ENCODE results near the gene NIM1K.

DNA sequence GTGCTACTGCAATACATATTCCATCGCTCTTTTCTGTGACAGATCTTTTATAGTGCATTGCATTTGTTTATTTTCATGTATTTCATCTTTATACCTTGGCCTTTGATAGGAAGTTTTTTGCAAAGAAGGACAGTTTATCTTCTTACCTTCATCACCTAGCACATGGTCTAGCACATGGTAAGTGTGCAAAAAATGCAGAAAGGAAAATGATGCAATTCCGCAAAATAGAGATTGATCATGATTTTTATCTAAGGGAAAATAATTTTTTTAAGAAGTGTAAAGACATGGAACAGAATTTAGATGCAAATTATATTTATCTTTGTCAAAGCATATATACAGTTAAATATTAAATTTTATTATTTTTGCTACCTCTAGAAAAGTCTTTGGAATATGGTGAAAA lies 19.2 kb upstream of the NIM1K start:
- TF ChIP-seq EZH2 (IDR thresholded peaks at IDR 0.05; ENCODE audit: insufficient read depth, poor library complexity, severe bottlenecking) (no peak), EZH2phosphoT487 (IDR thresholded peaks at IDR 0.05; ENCODE audit: insufficient read depth, low read depth) (no peak)

All from GM23248 (cell line).